ENCODE results near the gene CYP27B1.
A peak's percentile ranks its signal among the peaks of the same experiment; 100 is the strongest.

Gene CYP27B1

GRCh38 chr12:57735952-57736740 lies 30.7 kb downstream of the CYP27B1 start:
- Histone ChIP-seq H3K27me3 (no peaks in the 10 kb centered on the region), H3K4me2 (no peak overlapping the region)
- TF ChIP-seq Cebpa-rat (IDR thresholded peaks at IDR 0.05): no peak

GRCh38 chr12:57735198-57735855 lies 31.6 kb downstream of the CYP27B1 start:
- no peak overlapping the region for H3K4me3 ChIP-seq
- H3K27ac ChIP-seq: no peak overlapping the region
- TF ChIP-seq Cebpa-rat (IDR thresholded peaks at IDR 0.05): no peak
- H3K9me3 ChIP-seq (replicated peaks in 1 of 11): no peaks in the 10 kb centered on the region
- no peak overlapping the region for H3K4me2 ChIP-seq
- no peak overlapping the region; a peak in 1 of 22 replicates for H3K9ac ChIP-seq
- peaks cover 0 to 83% (median 19%) of the 10 kb centered on the region in 11 experiments; a peak in 13 of 22 replicates for H4K20me1 ChIP-seq
- H3K4me1 ChIP-seq: peaks cover 13 to 20% (median 14%) of the 10 kb centered on the region in 10 experiments
- H3K36me3 ChIP-seq: peaks cover 44 to 80% (median 65%) of the 10 kb centered on the region in 11 experiments
- H3K27me3 ChIP-seq: no peaks in the 10 kb centered on the region

More at GRCh38 chr12:57735952-57736740, 30.7 kb downstream of the CYP27B1 start:
- H3K4me1 ChIP-seq: peaks cover 21 to 28% (median 22%) of the 10 kb centered on the region in 10 experiments
- H4K20me1 ChIP-seq: peaks cover 0 to 81% (median 19%) of the 10 kb centered on the region in 11 experiments; a peak in 13 of 22 replicates
- peaks cover 36 to 72% (median 57%) of the 10 kb centered on the region in 11 experiments for H3K36me3 ChIP-seq
- H3K4me3 ChIP-seq: no peak overlapping the region
- H3K27ac ChIP-seq: no peak overlapping the region; a peak in 1 of 22 replicates
- H3K9me3 ChIP-seq (replicated peaks in 1 of 11): no peaks in the 10 kb centered on the region
- H3K9ac ChIP-seq: peak overlapping the region in 1 of 11 experiments; percentile 18; a peak in 1 of 22 replicates

GRCh38 chr12:57734591-57734990 lies 32.3 kb downstream of the CYP27B1 start:
- no peak for TF ChIP-seq Cebpa-rat (IDR thresholded peaks at IDR 0.05)
- peaks cover 51 to 87% (median 73%) of the 10 kb centered on the region in 11 experiments for H3K36me3 ChIP-seq
- H3K4me3 ChIP-seq: no peak overlapping the region

GRCh38 chr12:57733928-57734327 lies 33.0 kb downstream of the CYP27B1 start:
- H3K27ac ChIP-seq: no peak overlapping the region
- no peaks in the 10 kb centered on the region for H3K9me3 ChIP-seq (replicated peaks in 1 of 11)
- peaks cover 0 to 6% (median 0%) of the 10 kb centered on the region in 10 experiments; a peak in 7 of 20 replicates for H3K4me1 ChIP-seq
- H3K9ac ChIP-seq: no peak overlapping the region
- no peak; a peak in 1 of 22 replicates for TF ChIP-seq Cebpa-rat (IDR thresholded peaks at IDR 0.05)
- no peak overlapping the region for H3K4me2 ChIP-seq
- H3K36me3 ChIP-seq: peaks cover 54 to 89% (median 77%) of the 10 kb centered on the region in 11 experiments
- H3K27me3 ChIP-seq: no peaks in the 10 kb centered on the region
- H4K20me1 ChIP-seq: peaks cover 0 to 70% (median 19%) of the 10 kb centered on the region in 11 experiments; a peak in 13 of 22 replicates
- no peak overlapping the region for H3K4me3 ChIP-seq

More at GRCh38 chr12:57734591-57734990, 32.3 kb downstream of the CYP27B1 start:
- Histone ChIP-seq H3K4me1 (peaks cover 6 to 13% (median 6%) of the 10 kb centered on the region in 10 experiments), H3K9ac (no peak overlapping the region), H3K4me2 (no peak overlapping the region), H4K20me1 (peaks cover 0 to 76% (median 19%) of the 10 kb centered on the region in 11 experiments; a peak in 13 of 22 replicates), H3K9me3 (replicated peaks in 1 of 11) (no peaks in the 10 kb centered on the region), H3K27ac (no peak overlapping the region), H3K27me3 (no peaks in the 10 kb centered on the region)

GRCh38 chr12:57732726-57733593 lies 33.9 kb downstream of the CYP27B1 start:
- TF ChIP-seq Cebpa-rat (IDR thresholded peaks at IDR 0.05): no peak

GRCh38 chr12:57732270-57732669 lies 34.6 kb downstream of the CYP27B1 start:
- Histone ChIP-seq H4K20me1 (peaks cover 0 to 70% (median 19%) of the 10 kb centered on the region in 11 experiments; a peak in 13 of 22 replicates), H3K27ac (no peak overlapping the region), H3K4me3 (no peak overlapping the region), H3K9me3 (replicated peaks in 1 of 11) (peaks cover 0 to 6% (median 3%) of the 10 kb centered on the region in 11 experiments; a peak in 13 of 22 replicates), H3K4me2 (no peak overlapping the region), H3K27me3 (no peaks in the 10 kb centered on the region), H3K36me3 (peaks cover 62 to 96% (median 84%) of the 10 kb centered on the region in 11 experiments), H3K4me1 (0 out of 20 replicates have a peak, but pooled peaks cover 0 to 5% (median 0%) of the 10 kb centered on the region in 10 experiments), H3K9ac (no peak overlapping the region)
- TF ChIP-seq Cebpa-rat (IDR thresholded peaks at IDR 0.05): no peak

More at GRCh38 chr12:57732726-57733593, 33.9 kb downstream of the CYP27B1 start:
- Histone ChIP-seq H3K9ac (no peak overlapping the region), H3K27me3 (no peaks in the 10 kb centered on the region), H3K27ac (no peak overlapping the region), H3K4me3 (no peak overlapping the region), H3K36me3 (peaks cover 55 to 96% (median 84%) of the 10 kb centered on the region in 11 experiments), H3K9me3 (replicated peaks in 1 of 11) (no peaks in the 10 kb centered on the region), H3K4me1 (0 out of 20 replicates have a peak, but pooled peaks cover 0 to 5% (median 0%) of the 10 kb centered on the region in 10 experiments), H3K4me2 (no peak overlapping the region), H4K20me1 (peaks cover 0 to 75% (median 19%) of the 10 kb centered on the region in 11 experiments; a peak in 13 of 22 replicates)

GRCh38 chr12:57731411-57732080 lies 35.3 kb downstream of the CYP27B1 start:
- peaks cover 69 to 96% (median 84%) of the 10 kb centered on the region in 11 experiments for H3K36me3 ChIP-seq
- H3K27me3 ChIP-seq: no peaks in the 10 kb centered on the region
- H3K27ac ChIP-seq: no peak overlapping the region
- H4K20me1 ChIP-seq: peaks cover 0 to 70% (median 12%) of the 10 kb centered on the region in 11 experiments; a peak in 12 of 22 replicates
- H3K9ac ChIP-seq: no peak overlapping the region
- TF ChIP-seq Cebpa-rat (IDR thresholded peaks at IDR 0.05): no peak
- peaks cover 0 to 14% (median 10%) of the 10 kb centered on the region in 11 experiments; a peak in 15 of 22 replicates for H3K9me3 ChIP-seq (replicated peaks in 1 of 11)
- H3K4me3 ChIP-seq: no peak overlapping the region
- H3K4me2 ChIP-seq: no peak overlapping the region
- H3K4me1 ChIP-seq: 0 out of 20 replicates have a peak, but pooled peaks cover 0 to 5% (median 0%) of the 10 kb centered on the region in 10 experiments

Data from BLaER1 treated with 17β-estradiol and CSF1 and Interleukin-3, amounts not matched to agents 10 nM and 100 nM (cell line).